GM11168 (cell line): ENCODE results near the gene SLC25A18.
"Not testable (repeated sequence)": the region's sequence is repeated elsewhere in the genome, so short reads cannot be mapped to it uniquely, and the experiment has no call there.

Experiments used
- in situ Hi-C: fragments of 300-500 bp; cut with MboI; formaldehyde crosslinking; loops from one replicate; pipeline ENCODE4 v1.12.0; 2022; ENCODE audit warnings: low sequenced_read_pairs; ENCODE audit not compliant: unreplicated experiment

SLC25A18 gene

DNA sequence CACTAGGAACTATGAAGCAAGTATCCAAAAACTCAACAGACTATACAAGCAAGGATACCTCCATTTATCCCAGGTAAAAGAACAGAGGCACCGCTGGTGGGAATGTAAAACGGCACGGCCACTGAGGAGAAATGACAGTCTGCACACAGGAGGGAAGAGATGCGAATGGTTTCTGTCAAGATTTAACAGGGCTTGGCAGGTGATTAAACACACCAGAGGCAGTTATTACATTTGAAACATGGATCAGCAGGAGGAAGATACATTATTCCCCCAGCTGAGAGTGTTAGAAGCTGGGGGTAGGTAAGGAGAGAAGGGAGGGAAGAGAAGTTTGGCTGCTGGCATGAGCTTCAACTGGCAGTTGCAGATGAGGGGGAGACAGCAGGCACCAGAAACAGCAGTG is 35.0 kb downstream of the SLC25A18 start:
- in situ Hi-C loops: no loop called here

GRCh38 chr22:17601031-17601430 is 37.7 kb downstream of the SLC25A18 start:
- in situ Hi-C loops: no loop called here

- in situ Hi-C loops: no loop called here
These were observed 40.4 kb downstream of the SLC25A18 start for GRCh38 chr22:17603668-17604067.

DNA sequence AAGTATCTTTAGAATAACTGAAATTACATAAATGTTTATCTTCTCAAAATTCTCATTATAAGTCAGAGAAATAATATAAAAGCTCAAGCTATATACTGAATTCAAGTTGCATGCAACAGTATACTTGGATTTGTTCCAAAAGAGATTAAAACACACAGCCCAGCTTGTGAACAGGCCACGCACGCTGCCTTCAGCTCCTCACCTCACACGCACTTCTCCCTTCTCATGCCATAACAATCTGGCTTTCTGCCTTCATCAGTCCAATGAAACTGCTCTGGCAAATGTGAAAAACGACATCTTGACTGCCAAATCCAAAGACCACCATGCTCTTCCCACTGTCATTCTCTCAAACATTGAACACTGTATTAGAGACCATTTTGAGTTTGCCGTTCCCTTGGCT is 43.2 kb downstream of the SLC25A18 start:
- in situ Hi-C loops: no loop called here

DNA sequence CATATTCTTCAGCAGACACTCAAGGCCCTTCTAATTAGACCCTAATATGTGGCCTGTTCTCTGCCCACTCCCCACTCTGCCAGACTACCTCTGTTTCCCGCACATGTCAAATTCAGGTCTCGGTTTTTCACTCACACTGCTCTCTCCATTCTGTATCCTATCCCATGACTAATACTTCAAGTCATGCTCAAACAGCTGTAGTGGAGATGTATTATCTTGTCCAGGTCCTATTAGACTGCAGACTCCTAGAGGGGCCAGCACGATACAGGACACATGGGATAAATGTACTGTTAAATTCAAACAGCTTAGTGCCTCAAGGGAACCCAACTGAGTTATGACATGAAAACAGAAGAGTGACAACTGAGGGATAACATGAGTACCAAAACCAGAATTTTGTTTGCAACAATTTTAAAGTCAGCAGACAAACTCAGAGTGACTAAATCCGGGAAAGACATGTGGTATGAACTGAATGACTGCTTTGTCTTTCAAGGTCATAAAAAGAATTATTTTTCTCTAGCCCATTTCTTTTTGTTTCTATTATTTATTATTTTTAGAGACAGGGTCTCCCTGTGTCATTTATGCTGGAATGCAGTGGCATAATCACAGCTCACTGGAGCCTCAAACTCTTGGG is 44.7 kb downstream of the SLC25A18 start:
- in situ Hi-C loops: no loop called here

- in situ Hi-C loops: no loop called here
These were observed 48.8 kb downstream of the SLC25A18 start for GRCh38 chr22:17612057-17612456.

DNA sequence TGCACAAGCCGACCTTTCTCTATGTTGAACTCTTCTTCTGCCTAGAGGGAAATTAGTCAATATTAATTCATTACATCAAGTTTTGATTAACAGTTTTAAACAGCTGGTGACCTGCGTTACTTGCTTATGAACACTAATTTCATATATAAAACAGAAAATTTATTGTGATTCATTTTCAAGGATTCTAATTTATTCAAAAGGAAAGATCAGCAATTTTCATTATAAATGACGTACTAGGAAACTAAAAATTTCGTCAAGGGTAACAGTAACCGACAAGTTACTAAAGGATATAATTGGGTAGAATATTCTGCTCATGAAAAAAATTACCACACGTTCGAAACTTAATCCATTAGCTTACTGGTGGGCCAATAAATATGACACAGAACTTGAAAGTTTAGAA is 50.0 kb downstream of the SLC25A18 start:
- in situ Hi-C loops: no loop called here

DNA sequence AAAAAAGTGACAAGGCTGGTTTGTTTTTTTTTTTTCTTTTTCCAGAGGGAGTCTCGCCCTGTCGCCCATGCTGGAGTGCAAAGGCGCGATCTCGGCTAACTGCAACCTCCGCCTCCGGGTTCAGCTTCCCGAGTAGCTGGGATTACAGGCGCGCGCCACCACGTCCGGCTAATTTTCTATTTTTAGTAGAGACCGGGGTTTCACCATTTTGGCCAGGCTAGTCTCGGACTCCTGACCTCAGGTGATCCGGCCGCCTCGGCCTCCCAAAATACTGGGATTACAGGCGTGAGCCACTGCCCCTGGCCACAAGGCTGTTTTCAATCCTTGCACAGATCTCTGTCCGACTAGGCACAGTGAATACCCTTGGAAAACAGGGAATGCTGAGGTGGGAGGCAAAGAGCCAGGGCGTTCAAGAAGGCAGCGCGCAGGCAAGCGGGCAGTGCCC is 64.7 kb downstream of the SLC25A18 start:
- in situ Hi-C loops: no loop called here

GRCh38 chr22:17628406-17629172 is 65.3 kb downstream of the SLC25A18 start, which contains the start of gene ATP6V1E1:
TSS of gene ATP6V1E1 (minus strand) at chr22:17628749. CDS start at chr22:17628635, 114 bp downstream.
- in situ Hi-C loops: no loop called here

DNA sequence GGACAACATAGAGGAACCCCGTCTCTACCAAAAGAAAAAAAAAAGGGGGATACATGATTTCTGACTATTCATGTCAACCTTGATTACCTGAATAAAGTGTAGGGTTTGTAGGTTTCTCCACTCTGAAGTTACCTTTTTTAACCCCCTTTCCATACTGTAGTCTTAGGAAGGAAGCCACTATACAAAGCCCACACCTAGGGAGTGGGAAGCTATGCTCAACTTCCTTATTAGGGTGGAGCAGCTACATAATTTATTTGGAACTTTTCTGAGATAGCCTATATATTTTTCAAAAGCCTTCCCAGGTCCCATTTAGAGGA is 65.8 kb downstream of the SLC25A18 start:
- in situ Hi-C loops: no loop called here

- in situ Hi-C loops: no loop called here
These were observed 66.3 kb downstream of the SLC25A18 start for GRCh38 chr22:17629641-17630040.

DNA sequence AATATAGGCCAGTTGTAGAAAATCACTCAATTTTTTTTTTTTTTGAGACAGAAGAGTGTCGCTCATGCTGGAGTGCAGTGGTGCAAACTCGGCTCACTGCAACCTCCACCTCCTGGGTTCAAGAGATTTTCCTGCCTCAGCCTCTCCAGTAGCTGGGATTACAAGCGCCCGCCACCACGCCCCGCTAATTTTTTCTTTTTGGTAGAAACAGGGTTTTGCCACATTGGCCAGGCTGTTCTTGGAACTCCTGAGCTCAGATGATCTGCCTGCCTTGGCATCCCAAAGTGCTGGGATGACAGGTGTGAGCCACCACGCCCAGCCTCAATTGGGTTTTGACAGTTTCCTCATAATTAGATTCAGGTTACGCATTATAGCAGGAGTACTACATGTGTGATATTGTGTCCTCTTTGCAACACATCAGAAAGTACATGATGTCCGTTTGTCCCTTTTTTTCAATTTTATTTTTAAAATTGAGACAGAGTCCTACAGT is 67.8 kb downstream of the SLC25A18 start:
- in situ Hi-C loops: no loop called here

- in situ Hi-C loops: no loop called here
These were observed 70.1 kb downstream of the SLC25A18 start for GRCh38 chr22:17633217-17633997.

GRCh38 chr22:17633998-17634323 is 70.7 kb downstream of the SLC25A18 start:
- in situ Hi-C loops: no loop called here

- in situ Hi-C loops: no loop called here
These were observed 71.4 kb downstream of the SLC25A18 start for GRCh38 chr22:17634696-17635095.

DNA sequence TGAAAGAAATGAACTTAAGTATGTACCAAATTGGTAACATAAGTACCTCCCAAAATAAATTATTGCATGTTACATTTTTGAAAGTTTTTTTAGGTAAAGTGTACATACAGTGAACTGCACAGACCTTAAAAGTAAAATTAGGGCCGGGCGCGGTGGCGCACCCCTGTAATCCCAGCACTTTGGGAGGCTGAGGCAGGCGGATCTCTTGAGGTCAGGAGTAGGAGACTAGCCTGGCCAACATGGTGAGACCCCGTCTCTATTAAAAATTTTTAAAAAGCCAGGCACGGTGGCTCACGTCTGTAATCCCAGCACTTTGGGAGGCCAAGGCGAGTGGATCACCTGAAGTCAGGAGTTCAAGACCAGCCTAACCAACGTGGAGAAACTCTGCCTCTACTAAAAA is 73.6 kb downstream of the SLC25A18 start:
- in situ Hi-C loops: not testable (repeated sequence)

GRCh38 chr22:17637490-17638181 is 74.3 kb downstream of the SLC25A18 start:
- in situ Hi-C loops: no loop called here

- in situ Hi-C loops: no loop called here
These were observed 74.8 kb downstream of the SLC25A18 start for GRCh38 chr22:17638182-17638431.

DNA sequence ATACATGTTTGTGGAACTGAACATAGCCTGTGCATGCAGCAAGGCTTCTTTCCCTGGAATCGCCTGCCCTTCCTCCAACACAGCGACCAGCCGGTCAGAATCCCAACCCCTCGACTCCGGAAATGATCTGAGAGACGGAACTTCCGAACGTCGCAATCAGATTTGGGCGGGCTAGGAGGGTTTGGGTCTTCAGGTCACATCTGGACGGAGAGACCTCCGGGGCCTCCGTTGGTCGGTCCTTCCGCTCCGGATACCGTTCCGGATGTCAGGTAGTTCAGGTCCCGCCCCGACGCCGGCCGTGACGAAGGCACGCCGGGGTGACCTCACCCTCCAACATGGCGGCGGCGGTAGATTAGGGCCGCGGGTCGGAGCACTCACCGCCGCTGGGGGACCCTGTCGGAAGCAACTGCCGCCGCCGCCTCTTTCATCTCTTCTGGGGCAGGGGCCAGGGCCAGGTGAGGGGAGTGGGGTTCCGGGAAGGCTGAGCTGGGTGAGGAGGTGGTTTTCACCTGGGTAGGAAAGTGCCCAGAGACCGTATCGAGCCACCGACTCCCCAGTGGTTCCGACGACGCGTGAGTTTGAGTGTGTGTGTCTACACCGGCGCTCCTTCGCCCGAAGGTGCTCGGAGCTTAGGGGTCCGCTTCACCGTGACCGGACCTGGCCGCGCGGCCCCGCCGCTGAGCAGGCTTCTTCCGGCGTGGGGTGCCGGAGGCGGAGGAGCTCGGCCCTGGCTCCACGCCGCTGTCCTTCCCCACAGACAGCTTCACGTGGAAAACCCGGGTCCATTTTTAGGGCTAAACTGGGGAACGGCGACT is 75.3 kb downstream of the SLC25A18 start, which contains the start of gene BCL2L13:
BCL2L13 (plus strand) TSS at position 326 of the 815 bp plus-strand sequence. CDS start 16,955 bp downstream, outside the sequence.
- in situ Hi-C loops: no loop called here

DNA sequence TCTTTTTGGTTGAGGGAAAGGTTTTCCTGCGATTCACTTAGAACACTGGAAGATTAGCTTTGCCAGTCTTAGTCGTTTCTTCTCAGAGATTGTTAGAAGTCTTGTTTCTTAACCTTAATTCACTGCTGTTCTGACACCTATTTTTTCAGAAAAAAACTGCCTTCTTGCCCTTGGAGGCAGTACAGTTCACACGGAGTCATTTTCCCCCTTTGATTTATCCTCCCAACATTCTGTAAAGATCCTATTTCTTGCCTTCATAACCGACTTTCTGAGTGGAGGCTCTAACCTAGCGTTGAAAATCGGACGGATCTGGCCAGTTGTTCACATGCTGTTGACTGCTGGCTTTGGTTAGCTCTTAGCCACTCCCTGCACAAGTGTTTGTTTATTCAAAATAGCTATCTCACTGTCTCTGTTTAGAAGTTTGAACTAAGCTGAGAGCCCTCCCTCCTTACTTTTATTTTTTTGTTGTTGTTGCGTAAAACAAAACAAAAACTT is 76.0 kb downstream of the SLC25A18 start:
- in situ Hi-C loops: no loop called here
